ENCODE measurements around the gene MAN2C1.

Gene MAN2C1

DNA sequence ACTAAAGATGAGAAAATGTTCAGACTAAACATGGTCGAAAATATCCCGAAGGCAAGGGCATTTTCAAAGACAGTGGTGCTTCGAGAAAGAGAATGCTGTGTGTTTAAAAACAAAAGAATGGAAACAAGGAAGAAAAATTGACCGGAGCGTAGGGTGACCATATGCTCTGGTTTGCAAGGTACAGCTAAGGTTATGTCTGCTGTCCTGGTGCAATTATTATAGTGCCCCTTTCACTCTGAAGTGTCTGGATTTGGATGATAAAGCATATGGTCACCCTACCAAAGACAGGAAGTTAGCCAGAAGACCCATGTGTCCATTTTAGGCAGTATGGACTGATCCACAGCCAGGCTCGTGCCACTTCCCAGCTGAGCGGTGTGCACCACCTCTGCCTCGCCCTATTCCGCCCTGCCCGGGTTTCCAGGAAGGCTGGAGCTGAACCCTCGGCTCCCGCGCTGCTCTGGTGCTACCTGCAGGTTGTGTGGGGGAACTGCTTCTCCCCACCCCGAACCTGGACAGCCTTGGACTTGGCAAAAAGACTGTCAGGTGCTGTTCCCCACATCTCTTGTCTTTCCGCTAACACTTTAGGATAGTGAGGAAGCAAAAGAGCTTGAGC is 60.5 kb downstream of the MAN2C1 start:
- Histone ChIP-seq H2AFZ (ENCODE audit: low read depth, low read length) (no peak overlapping the region), H3K27me3 (ENCODE audit: insufficient read depth, low read length) (peaks cover 5% of the 10 kb centered on the region), H3K4me3 (ENCODE audit: low read length) (no peak overlapping the region), H3K4me1 (ENCODE audit: insufficient read depth, low read length) (no peaks in the 10 kb centered on the region), H3K9me3 (ENCODE audit: low read length) (no peaks in the 10 kb centered on the region), H3K36me3 (ENCODE audit: insufficient read depth, low read length) (no peaks in the 10 kb centered on the region)

DNA sequence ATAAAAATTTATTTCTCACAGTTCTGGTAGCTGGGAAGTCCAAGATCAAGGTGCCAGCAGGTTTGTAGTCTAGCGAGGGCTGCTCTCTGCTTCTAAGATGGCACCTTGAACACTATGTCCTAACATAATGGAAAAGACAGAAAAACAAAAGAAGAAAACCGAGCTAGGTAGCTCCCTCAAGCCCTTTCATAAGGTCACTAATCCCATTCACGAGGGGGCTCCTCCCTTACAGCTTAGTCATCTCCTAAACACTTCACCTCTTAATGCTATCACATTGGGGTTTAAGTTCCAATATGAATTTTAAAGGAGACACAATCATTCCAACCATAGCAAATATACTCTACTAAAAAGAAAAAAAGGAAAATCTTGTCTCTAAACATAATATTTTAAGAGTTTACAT is 62.2 kb downstream of the MAN2C1 start:
- no peak overlapping the region for H3K4me3 ChIP-seq (ENCODE audit: low read length)
- H3K36me3 ChIP-seq (ENCODE audit: insufficient read depth, low read length), result no peaks in the 10 kb centered on the region
- H3K4me1 ChIP-seq (ENCODE audit: insufficient read depth, low read length), result no peaks in the 10 kb centered on the region
- no peaks in the 10 kb centered on the region for H3K9me3 ChIP-seq (ENCODE audit: low read length)
- peaks cover 5% of the 10 kb centered on the region for H3K27me3 ChIP-seq (ENCODE audit: insufficient read depth, low read length)
- no peak overlapping the region for H2AFZ ChIP-seq (ENCODE audit: low read depth, low read length)
